HG03175 (cell line): ENCODE data around the gene FAM234A.

ENCODE experiments used
- ATAC-seq: cut with Tn5 transposase; IDR thresholded peaks from one replicate; pipeline ENCODE4 v1.9.1; 2021; ENCODE audit warnings: mild to moderate bottlenecking, moderate library complexity; ENCODE audit not compliant: unreplicated experiment

Gene FAM234A

DNA sequence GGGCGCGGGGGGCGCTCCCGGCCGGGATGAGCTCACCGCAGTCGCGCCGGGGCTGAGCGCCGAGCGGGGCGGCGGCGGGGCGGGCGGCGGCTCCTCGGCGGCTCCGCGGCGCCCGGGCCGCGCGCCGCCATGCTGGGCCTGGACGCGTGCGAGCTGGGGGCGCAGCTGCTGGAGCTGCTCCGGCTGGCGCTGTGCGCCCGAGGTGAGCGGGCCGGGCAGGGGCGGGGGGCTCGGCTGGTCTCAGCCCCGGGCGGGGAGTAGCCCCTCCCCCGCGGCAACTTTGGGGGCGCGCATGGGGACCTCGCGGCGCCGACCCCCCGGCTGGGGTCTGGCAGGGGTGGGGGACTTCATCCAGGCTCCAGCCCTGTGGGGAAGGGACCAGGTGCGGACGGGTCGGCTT is 45.9 kb downstream of the FAM234A start, which contains the start of gene ARHGDIG:
TSS of gene ARHGDIG (plus strand) at position 40 of the 400 bp plus-strand sequence. CDS start at position 130, 90 bp downstream.
- no peak for ATAC-seq

- no peak for ATAC-seq
These were observed 46.5 kb downstream of the FAM234A start for GRCh38 chr16:280991-281659.

- no peak for ATAC-seq
These were observed 47.1 kb downstream of the FAM234A start for GRCh38 chr16:281660-282255.

- no peak for ATAC-seq
These were observed 47.9 kb downstream of the FAM234A start for GRCh38 chr16:282491-282890.

DNA sequence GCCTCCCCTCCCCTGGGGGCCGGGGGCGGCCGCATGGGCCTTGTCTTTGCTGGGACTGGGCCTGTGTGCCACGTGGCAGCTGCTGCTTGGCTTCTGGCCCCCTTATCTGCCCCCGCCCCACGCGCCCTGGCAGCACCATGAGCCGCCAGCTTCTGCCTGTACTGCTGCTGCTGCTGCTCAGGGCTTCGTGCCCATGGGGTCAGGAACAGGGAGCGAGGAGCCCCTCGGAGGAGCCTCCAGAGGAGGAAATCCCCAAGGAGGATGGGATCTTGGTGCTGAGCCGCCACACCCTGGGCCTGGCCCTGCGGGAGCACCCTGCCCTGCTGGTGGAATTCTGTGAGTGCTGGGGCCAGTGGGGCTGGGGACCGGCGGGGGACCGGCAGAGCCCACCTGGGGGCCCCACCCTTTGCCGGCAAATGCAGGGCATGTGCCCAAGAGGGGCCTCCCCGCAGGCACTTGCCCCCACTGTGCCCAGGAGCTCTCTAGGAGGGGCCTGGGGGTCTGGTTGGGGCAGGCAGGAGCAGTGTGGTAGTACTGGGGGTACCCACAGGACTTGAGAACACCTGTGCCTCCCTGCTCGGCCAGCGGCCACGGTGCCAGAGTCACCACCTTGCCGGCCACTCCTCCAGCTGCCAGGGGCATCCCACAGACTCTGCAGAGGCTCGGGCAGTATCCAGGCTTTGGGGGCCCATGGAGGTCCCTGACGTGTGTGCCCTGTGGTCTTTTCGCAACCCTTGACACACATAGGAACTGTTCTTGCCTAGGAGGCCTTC is 48.6 kb downstream of the FAM234A start, which contains the start of gene PDIA2:
TSS of gene PDIA2 (plus strand) at position 132 of the 773 bp plus-strand sequence. CDS start at position 138, 6 bp downstream.
- ATAC-seq = no peak

- no peak for ATAC-seq
These were observed 49.8 kb downstream of the FAM234A start for GRCh38 chr16:284204-285120.

- no peak for ATAC-seq
These were observed 50.8 kb downstream of the FAM234A start for GRCh38 chr16:285146-286055.

- no peak for ATAC-seq
These were observed 52.1 kb downstream of the FAM234A start for GRCh38 chr16:286491-287297.

- no peak for ATAC-seq
These were observed 52.7 kb downstream of the FAM234A start for GRCh38 chr16:287298-287811.

DNA sequence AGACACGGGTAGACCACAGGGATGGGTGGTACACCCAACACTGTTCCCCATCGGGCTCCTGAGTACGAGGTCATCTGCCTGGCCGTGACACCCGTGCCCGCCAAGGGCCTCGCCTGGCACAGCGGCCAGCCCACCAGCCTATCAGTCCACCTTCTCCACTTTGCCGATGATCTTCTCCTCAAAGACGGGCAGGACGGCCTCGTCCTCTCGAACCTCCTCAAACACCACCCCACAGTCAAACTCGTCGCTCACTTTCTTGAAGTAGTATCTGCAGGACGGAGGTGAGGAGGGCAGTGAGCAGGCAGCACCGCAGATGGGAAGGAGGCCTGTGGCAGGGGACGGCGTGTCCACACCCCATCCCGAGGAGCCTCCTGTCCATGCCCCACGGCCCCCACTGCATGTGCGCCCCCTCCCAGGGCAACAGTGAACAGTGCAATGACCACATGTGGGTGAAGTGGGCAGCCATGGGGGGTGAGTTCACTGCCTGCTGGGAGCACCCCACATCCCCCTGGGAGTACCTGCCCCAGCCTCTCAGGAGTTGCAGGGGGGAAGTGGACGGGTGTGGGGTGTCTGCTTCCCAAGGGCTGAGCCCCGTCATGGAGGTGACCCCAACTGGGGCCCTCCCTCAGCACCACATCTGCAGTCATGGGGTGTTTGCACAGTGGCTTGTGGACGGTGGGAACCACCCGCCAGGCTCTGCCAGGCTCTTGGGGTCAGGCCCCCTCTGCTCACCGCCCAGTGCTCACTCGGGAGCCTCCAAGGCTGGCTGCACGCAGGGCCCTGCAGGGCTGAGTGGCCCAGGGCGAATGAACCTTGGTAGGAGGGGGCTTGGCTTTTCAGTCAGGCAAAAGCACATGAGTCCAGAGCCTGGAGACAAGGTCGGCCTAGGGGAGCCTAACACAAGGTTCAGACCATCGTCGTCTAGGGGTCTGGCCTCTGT is 53.6 kb downstream of the FAM234A start:
- no peak for ATAC-seq

DNA sequence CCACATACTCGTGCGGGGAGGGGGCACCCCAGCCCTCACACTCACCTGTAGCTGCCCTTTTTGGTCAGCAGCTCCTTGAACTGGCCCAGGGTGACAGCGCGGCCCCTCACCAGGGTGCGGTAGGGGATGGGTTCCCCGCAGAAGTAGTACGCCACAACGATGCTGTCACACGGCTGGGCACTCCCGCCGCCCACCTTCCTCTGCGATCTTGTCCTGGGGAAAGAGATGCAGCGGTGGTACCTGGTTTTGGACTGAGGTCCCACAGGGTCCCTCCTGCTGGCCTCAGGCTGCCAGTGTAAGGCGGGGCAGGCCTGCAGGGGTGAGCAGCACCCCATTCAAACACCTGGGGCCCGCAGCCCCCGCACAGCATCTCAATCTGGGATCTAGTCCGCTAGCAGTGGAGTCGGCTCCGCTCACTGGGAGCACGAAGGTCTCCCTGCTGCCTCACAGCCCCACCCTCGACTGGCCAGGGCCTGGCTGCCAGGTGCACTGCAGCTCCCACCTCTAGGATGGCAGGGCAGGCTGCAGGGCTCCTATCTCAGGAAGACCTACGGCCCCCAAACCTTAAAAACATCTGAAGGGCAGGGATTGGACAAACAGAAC is 54.9 kb downstream of the FAM234A start:
- no peak for ATAC-seq

DNA sequence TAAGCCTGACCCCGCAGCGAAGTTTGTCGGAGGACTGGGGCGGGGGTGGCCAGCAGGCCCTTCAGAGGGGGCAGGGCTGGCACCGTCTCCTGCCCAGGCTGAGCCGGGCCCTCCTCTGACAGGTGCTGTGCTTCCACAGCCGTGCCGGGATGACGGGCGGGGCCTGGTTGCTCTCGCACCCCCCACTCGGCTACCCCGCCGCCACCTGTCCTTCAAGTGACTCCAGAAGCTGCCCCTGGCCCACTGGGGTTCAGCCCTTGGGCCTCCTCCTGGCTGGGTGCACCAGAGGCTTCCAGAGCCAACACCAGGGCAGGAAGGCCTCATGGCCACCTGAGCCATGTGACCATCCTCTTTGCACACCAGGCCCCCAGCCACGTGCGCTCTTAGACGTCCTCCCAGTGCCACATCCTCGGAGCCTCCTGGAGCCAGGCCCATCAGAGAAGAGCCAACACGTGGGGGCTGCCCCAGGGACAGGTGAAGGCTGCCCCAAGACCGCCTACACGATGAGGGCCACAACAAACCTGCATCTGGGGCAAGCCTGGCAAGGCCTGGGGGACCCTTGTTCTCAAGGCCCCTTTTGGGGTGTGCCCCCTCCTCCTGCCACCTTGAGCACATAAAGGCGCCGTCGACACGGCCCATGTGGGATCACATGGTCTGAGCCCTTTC is 55.5 kb downstream of the FAM234A start:
- ATAC-seq = no peak

GRCh38 chr16:290681-291405 is 56.2 kb downstream of the FAM234A start:
- no peak for ATAC-seq

DNA sequence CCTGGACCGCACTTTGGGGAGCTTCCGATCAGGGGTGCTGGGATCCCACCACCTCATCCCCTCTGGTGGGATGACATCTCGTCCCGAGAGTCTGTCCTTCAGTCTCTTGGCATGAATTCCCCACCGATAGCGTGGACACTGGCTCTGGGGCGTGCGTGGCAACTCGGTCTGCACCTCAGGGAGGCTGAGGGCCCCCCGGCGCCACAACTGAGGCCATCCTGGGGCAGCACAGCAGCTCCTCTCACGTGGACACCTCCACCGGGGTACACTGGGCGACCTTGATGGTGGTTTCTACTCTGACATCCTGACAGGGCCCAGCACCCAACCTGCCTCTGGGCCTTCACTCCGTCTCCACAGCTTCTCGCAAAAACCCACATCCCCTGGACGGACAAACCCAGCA is 56.9 kb downstream of the FAM234A start:
- no peak for ATAC-seq

DNA sequence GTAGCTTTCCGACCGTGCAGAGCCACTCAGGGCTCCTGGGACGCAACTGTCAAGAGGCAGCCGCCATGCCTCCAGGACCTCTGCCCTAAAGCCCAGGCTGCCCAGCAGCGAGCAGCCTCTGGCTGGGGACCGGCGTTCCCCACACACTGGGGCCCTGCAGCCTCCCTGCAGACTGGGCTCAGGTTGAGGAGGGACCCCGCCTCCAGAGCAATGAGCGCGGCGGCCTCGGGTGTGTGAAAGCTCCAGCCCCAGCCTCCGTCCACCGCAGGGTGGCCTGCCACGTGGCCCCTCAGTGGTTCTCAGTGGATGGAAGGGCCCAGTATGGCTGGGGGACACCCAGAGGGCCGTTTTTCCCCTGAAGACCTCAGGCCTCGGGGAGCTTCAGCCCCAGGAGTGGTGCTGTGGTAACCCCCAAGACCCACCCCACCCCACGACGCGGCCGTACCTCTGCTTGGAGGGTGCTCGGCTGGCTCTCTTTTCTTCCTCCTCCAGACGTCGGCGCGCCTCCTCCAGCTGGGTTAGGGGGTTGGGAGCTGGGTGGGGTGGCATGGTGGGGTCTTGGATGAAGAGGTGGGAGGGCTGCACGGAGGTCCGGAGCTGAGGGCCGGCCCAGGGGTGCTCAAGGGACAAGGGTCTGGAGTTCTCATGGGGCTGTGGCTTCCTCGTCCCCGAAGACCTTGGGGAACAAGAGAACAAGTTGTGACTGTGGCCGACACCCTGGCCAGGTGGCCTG is 58.6 kb downstream of the FAM234A start:
- ATAC-seq = no peak
